A673 (cell line): ENCODE results near the gene DMXL1. TPM values are rescaled to one million over a fixed set of nuclear protein-coding genes. Genes with fewer than 3 reads are reported as not detected.

Source experiments
- BruUV-seq: library from RNA; stranded (reverse); fragments of 400-500 nt; replicated peaks from 2 replicates; lab custom pipeline; 2021; lab: Mats Ljungman, UMichigan
- CTCF ChIA-PET: fragments of 300-600 bp; sonication (Branson Sonifier 250); formaldehyde crosslinking; loops from one replicate; lab custom pipeline; 2022; ENCODE audit warnings: antibody characterized with exemption; lab: Charles Lee
- POLR2A ChIA-PET: fragments of 300-600 bp; sonication (Branson Sonifier 250); formaldehyde crosslinking; loops from one replicate; lab custom pipeline; 2022; ENCODE audit warnings: antibody characterized with exemption; ENCODE audit not compliant: low non-redundant PET; lab: Charles Lee
- DNase-seq: peaks from one replicate; pipeline ENCODE4 v3.0.0-alpha.2; 2015; ENCODE audit warnings: low spot score
- H3K27ac ChIP-seq: fragments of 200-600 bp; sonication (generic); 2 replicates; pipeline ENCODE4 v1.5.1; 2016; ENCODE audit warnings: mixed run types, low read depth, mild to moderate bottlenecking, mixed read lengths, antibody characterized with exemption, low read length; ENCODE audit not compliant: poor library complexity, severe bottlenecking
- H3K27me3 ChIP-seq: fragments of 200-600 bp; sonication (generic); replicated peaks from 2 replicates; pipeline ENCODE4 v1.6.1; 2017; ENCODE audit warnings: mixed run types, low read depth, mild to moderate bottlenecking, mixed read lengths, antibody characterized with exemption, low read length; ENCODE audit not compliant: insufficient read depth, poor library complexity
- H3K36me3 ChIP-seq: fragments of 200-600 bp; sonication (generic); 2 replicates; pipeline ENCODE4 v1.6.1; 2016; ENCODE audit warnings: mixed run types, mild to moderate bottlenecking, mixed read lengths, antibody characterized with exemption, low read length; ENCODE audit not compliant: insufficient read depth, poor library complexity, severe bottlenecking
- H3K4me1 ChIP-seq: fragments of 200-600 bp; sonication (generic); 2 replicates; pipeline ENCODE4 v1.6.1; 2017; ENCODE audit warnings: mixed run types, mild to moderate bottlenecking, mixed read lengths, antibody characterized with exemption, low read length; ENCODE audit not compliant: insufficient read depth, poor library complexity, severe bottlenecking
- H3K4me3 ChIP-seq: fragments of 200-600 bp; sonication (generic); 2 replicates; pipeline ENCODE4 v1.5.1; 2016; ENCODE audit warnings: low read depth, mixed run types, mild to moderate bottlenecking, mixed read lengths, low read length; ENCODE audit not compliant: poor library complexity, severe bottlenecking
- H3K9me3 ChIP-seq: fragments of 200-600 bp; sonication (generic); 2 replicates; pipeline ENCODE4 v1.6.1; 2016; ENCODE audit warnings: mixed run types, low read depth, mild to moderate bottlenecking, mixed read lengths, antibody characterized with exemption, low read length; ENCODE audit not compliant: poor library complexity, severe bottlenecking
- EZH2 ChIP-seq: fragments of 200-600 bp; sonication (generic); IDR thresholded peaks from 2 replicates; pipeline ENCODE4 v1.6.1; 2017; ENCODE audit warnings: borderline replicate concordance, low read depth, mild to moderate bottlenecking, mixed read lengths, antibody characterized with exemption, low read length; ENCODE audit not compliant: poor library complexity, severe bottlenecking
- intact Hi-C: fragments of 100-400 bp; cut with micrococcal nuclease; formaldehyde crosslinking; loops from one replicate; pipeline ENCODE4 v1.10.0; 2022; ENCODE audit not compliant: unreplicated experiment
- total RNA-seq: library from RNA; stranded (reverse); gene quantifications from 2 replicates; pipeline ENCODE4 v1.2.3, GENCODE V29; 2021
- TF ChIP-seq, protein P1 (sequence below): fragments of 300-800, 200-600 bp; sonication (generic); conservative IDR thresholded peaks from 2 replicates; pipeline ENCODE4 v1.5.1; 2017; ENCODE audit warnings: low read depth, mild to moderate bottlenecking, antibody characterized with exemption, low read length, moderate library complexity, mixed read lengths

The DMXL1 gene
- total RNA-seq, 1 experiment from 2014 or later: 30.9 TPM

DNA sequence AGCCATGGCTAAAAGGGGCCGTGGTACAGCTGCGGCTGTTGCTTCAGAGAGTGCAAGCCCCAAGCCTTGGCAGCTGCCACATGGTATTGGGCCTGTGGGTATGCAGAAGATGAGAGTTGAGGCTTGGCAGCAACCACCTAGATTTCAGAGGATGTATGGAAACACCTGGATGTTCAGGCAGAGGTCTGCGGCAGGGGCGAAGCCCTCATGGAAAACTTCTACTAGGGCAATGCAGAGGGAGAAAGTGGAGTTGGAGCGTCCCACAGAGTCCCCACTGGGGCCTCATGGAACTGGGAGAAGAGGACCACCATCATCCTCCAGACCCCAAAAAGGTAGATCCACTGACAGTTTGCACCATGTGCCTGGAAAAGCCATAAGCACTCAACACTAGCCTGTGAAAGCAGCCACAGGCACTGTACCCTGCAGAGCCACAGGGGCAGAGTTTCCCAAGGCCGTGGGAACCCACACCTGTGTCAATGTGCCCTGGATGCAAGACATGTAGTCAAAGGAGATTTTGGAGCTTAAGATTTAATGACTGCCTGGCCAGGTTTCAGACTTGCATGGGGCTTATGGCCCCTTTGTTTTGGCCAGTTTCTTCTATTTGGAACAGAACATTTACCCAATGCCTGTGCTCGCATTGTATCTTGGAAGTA is 65.9 kb downstream of the DMXL1 start:
- Histone ChIP-seq H3K4me1 (no peaks in the 10 kb centered on the region), H3K9me3 (peaks cover 10% of the 10 kb centered on the region), H3K36me3 (peaks cover 9% of the 10 kb centered on the region), H3K4me3 (no peak overlapping the region), H3K27me3 (no peaks in the 10 kb centered on the region), H3K27ac (no peak overlapping the region)
- no TSS peak for BruUV-seq
- CTCF ChIA-PET: no interaction called here
- TF ChIP-seq, protein P1, sequence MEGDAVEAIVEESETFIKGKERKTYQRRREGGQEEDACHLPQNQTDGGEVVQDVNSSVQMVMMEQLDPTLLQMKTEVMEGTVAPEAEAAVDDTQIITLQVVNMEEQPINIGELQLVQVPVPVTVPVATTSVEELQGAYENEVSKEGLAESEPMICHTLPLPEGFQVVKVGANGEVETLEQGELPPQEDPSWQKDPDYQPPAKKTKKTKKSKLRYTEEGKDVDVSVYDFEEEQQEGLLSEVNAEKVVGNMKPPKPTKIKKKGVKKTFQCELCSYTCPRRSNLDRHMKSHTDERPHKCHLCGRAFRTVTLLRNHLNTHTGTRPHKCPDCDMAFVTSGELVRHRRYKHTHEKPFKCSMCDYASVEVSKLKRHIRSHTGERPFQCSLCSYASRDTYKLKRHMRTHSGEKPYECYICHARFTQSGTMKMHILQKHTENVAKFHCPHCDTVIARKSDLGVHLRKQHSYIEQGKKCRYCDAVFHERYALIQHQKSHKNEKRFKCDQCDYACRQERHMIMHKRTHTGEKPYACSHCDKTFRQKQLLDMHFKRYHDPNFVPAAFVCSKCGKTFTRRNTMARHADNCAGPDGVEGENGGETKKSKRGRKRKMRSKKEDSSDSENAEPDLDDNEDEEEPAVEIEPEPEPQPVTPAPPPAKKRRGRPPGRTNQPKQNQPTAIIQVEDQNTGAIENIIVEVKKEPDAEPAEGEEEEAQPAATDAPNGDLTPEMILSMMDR: no peak
- TF ChIP-seq EZH2: no peak
- intact Hi-C loops: no loop called here
- POLR2A ChIA-PET: no interaction called here
- no peak for DNase-seq

GRCh38 chr5:119153629-119154028 is 82.7 kb downstream of the DMXL1 start:
- Histone ChIP-seq H3K36me3 (no peaks in the 10 kb centered on the region), H3K4me1 (no peaks in the 10 kb centered on the region), H3K4me3 (no peak overlapping the region), H3K9me3 (peaks cover 7% of the 10 kb centered on the region), H3K27me3 (no peaks in the 10 kb centered on the region), H3K27ac (no peak overlapping the region)
- CTCF ChIA-PET: no interaction called here
- no peak for TF ChIP-seq EZH2
- TF ChIP-seq, protein P1: no peak
- no peak for DNase-seq
- POLR2A ChIA-PET: no interaction called here
- BruUV-seq: no TSS peak
- intact Hi-C loops: no loop called here

DNA sequence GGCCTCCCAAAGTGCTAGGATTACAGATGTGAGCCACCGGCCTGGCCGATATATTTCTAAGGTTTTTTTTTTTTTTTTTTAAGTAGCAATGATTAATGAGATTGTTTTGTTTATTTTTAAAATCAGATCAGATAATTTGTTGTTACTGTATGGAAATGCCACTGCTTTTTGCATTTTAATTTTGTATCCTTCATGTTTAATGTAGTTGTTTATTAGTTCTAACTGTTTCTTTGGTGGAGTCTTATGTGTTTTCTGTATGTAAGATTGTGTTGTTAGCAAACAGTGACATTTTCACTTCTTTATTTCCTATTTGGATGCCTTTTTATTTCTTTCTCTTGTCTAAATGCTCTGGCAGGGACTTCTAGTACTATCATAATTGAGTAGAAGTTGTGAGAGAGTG is 87.3 kb downstream of the DMXL1 start:
- TF ChIP-seq EZH2: no peak
- TF ChIP-seq, protein P1: no peak
- Histone ChIP-seq H3K27me3 (no peaks in the 10 kb centered on the region), H3K36me3 (no peaks in the 10 kb centered on the region), H3K4me3 (no peak overlapping the region), H3K27ac (no peak overlapping the region), H3K9me3 (peaks cover 7% of the 10 kb centered on the region), H3K4me1 (no peaks in the 10 kb centered on the region)
- intact Hi-C loops: no loop called here
- no peak for DNase-seq
- BruUV-seq: no TSS peak
- ChIA-PET CTCF (no interaction called here), POLR2A (no interaction called here)
